Adrenal gland (tissue), 12 donors: ENCODE results near the gene GALNT16. TPM values are rescaled to one million over a fixed set of nuclear protein-coding genes. Genes with fewer than 3 reads are reported as not detected.

Experiments
- DNase-seq, 7 donors: peaks; one replicate each; pipeline ENCODE4 v3.0.0-alpha.2; 2019 to 2020
- H3K27ac ChIP-seq, 5 donors: fragments of 200-600 bp; sonication (generic) in 4 of 5; 1 replicate in 3 of 5; 2 replicates in 2 of 5; pipeline versions ENCODE4 v1.5.1 to v1.8.0; 2016 to 2020; ENCODE audit warnings: mild to moderate bottlenecking in 1 of 5
- H3K27me3 ChIP-seq: fragments of 200-600 bp; 2 replicates; pipeline ENCODE4 v1.8.0; 2021
- H3K36me3 ChIP-seq, 2 donors: fragments of 200-600 bp; replicated peaks in 1 of 2; 1 replicate in 1 of 2; 2 replicates in 1 of 2; pipeline versions ENCODE4 v1.5.1 to v1.8.0; 2018 to 2022
- H3K4me1 ChIP-seq, 2 donors: fragments of 200-600 bp; replicated peaks in 1 of 2; 1 replicate in 1 of 2; 2 replicates in 1 of 2; pipeline versions ENCODE4 v1.5.1 to v1.8.0; 2018 to 2021
- H3K4me3 ChIP-seq, 4 donors: fragments of 200-600 bp; sonication (generic) in 3 of 4; one replicate each; pipeline ENCODE4 v1.5.1; 2016 to 2018
- H3K9me3 ChIP-seq, 3 donors: fragments of 200-600 bp; sonication (generic) in 1 of 3; replicated peaks in 1 of 3; 1 replicate in 2 of 3; 2 replicates in 1 of 3; pipeline versions ENCODE4 v1.5.1 to v1.8.0; 2016 to 2021
- CTCF ChIP-seq, 6 experiments: fragments of 450-650 bp in 4 of 6; fragments of 200-600 bp in 2 of 6; sonication (generic) in 1 of 6; IDR thresholded peaks; 1 replicate in 5 of 6; 2 replicates in 1 of 6; pipeline versions ENCODE4 v1.5.1 to v1.8.0; 2016 to 2021; ENCODE audit warnings: antibody characterized with exemption in 6 of 6, mild to moderate bottlenecking in 2 of 6, moderate library complexity in 1 of 6
- POLR2A ChIP-seq, 2 donors: fragments of 450-650 bp; IDR thresholded peaks; one replicate each; pipeline ENCODE4 v1.6.1; 2017; ENCODE audit warnings: antibody characterized with exemption in 2 of 2, mild to moderate bottlenecking in 2 of 2, moderate library complexity in 1 of 2
- WGBS, 4 donors: extraction: QIAGEN DNeasy Blood & Tissue Kit in 2 of 4; methylation state at CpG; one replicate each; pipeline versions ENCODE4 v1.1.5 to v1.1.7; 2013 to 2017; 5-methylcytosine and 5-hydroxymethylcytosine counted together
- intact Hi-C, 2 donors: fragments of 100-400 bp; cut with DNase I; formaldehyde crosslinking; loops; one replicate each; pipeline versions ENCODE4 v1.14.1 to v1.15.0; 2022 to 2023
- polyA plus RNA-seq, 3 donors: library from polyadenylated mRNA; stranded (reverse); fragments of 200-250 nt in 2 of 3; fragments of 350-450 nt in 1 of 3; fragmentation: Illumina TruSeq in 1 of 3; extraction: RNeasy Lipid Tissue Mini Kit (QIAGEN cat#74804) in 1 of 3; gene quantifications; one replicate each; pipeline ENCODE4 v1.2.3, GENCODE V29; 2013 to 2014
- total RNA-seq, 9 donors: library from RNA; depleted of rRNA in 4 of 9; stranded (reverse); fragments of >200 nt in 4 of 9; fragments of 120-200 nt in 1 of 9; fragmentation: NEBNext Ultra II Directional in 1 of 9; extraction: Animal tissue kit (Norgen Biotek cat#: 25700) in 1 of 9; gene quantifications; one replicate each; pipeline versions ENCODE4 v1.1.0 to v1.2.4, GENCODE V29; 2013 to 2023
- donor health status: healthy with polysubstance abuse.
- donor health status: Bipolar disorder and iron deficiency.
- donor health status: DM: yes; HTN: yes; CAD: no.
- donor health status: DM: no; HTN: no; CAD: no.
- donor health status: DM: no; HTN: no; CAD: no.
- donor health status: DM: yes; HTN: yes; CAD: no.

Gene GALNT16
- total and polyA plus RNA-seq, 12 donors = 7.4 to 38.1 (median 15.9) TPM

- TF ChIP-seq CTCF (IDR thresholded peaks at IDR 0.05) = no peak
- TF ChIP-seq POLR2A (IDR thresholded peaks at IDR 0.05) = no peak
- no peak overlapping the region for H3K27ac ChIP-seq
- peaks cover 0 to 3% of the 10 kb centered on the region in 2 donors for H3K36me3 ChIP-seq
- no peaks in the 10 kb centered on the region for H3K9me3 ChIP-seq
- H3K27me3 ChIP-seq = no peaks in the 10 kb centered on the region
- DNase-seq = no peak
- intact Hi-C loops = no loop called here
- no peak overlapping the region for H3K4me3 ChIP-seq
- H3K4me1 ChIP-seq = no peaks in the 10 kb centered on the region
- 66 to 77% (median 75%) methylated on average over 6 of the region's 6 CpGs for WGBS, 4 donors
Observed at GRCh38 chr14:69335371-69335771, 75.4 kb downstream of the GALNT16 start.

- H3K27ac ChIP-seq = no peak overlapping the region
- no peaks in the 10 kb centered on the region for H3K27me3 ChIP-seq
- H3K36me3 ChIP-seq = peaks cover 0 to 3% of the 10 kb centered on the region in 2 donors
- WGBS, 4 donors = 94 to 96% (median 95%) methylated on average over 4 to 5 of the region's 5 CpGs
- intact Hi-C loops = no loop called here
- H3K9me3 ChIP-seq = no peaks in the 10 kb centered on the region
- no peak overlapping the region for H3K4me3 ChIP-seq
- TF ChIP-seq CTCF (IDR thresholded peaks at IDR 0.05) = no peak
- TF ChIP-seq POLR2A (IDR thresholded peaks at IDR 0.05) = no peak
- DNase-seq = no peak
- H3K4me1 ChIP-seq = peaks cover 0 to 5% of the 10 kb centered on the region in 2 donors
Observed at GRCh38 chr14:69337984-69338383, 78.0 kb downstream of the GALNT16 start.

- intact Hi-C loops = no loop called here
- TF ChIP-seq CTCF (IDR thresholded peaks at IDR 0.05) = no peak
- no peak for TF ChIP-seq POLR2A (IDR thresholded peaks at IDR 0.05)
- 92 to 99% (median 96%) methylated on average over 13 of the region's 13 CpGs for WGBS, 4 donors
- Histone ChIP-seq H3K4me1 (peaks cover 0 to 12% of the 10 kb centered on the region in 2 donors), H3K27ac (no peak overlapping the region), H3K4me3 (no peak overlapping the region), H3K9me3 (no peaks in the 10 kb centered on the region), H3K27me3 (no peaks in the 10 kb centered on the region), H3K36me3 (no peaks in the 10 kb centered on the region)
- no peak for DNase-seq
Observed at GRCh38 chr14:69339426-69339825, 79.5 kb downstream of the GALNT16 start.

GRCh38 chr14:69342928-69343525 is 83.1 kb downstream of the GALNT16 start:
- intact Hi-C loops = no loop called here

More at GRCh38 chr14:69342928-69343525, 83.1 kb downstream of the GALNT16 start:
- H3K36me3 ChIP-seq = no peaks in the 10 kb centered on the region
- TF ChIP-seq CTCF (IDR thresholded peaks at IDR 0.05) (no peak), POLR2A (IDR thresholded peaks at IDR 0.05) (no peak)
- 41 to 61% (median 50%) methylated on average over 8 of the region's 8 CpGs for WGBS, 4 donors
- peak; percentile 46 to 91 (median 81) for DNase-seq
- H3K4me1 ChIP-seq = peaks cover 0 to 12% of the 10 kb centered on the region in 2 donors
- H3K27me3 ChIP-seq = no peaks in the 10 kb centered on the region
- no peaks in the 10 kb centered on the region for H3K9me3 ChIP-seq
- H3K27ac ChIP-seq = peak overlapping the region in 2 of 5 donors; percentile 44 to 61
- no peak overlapping the region for H3K4me3 ChIP-seq
